Measurements from ENCODE around the gene ZNF157. TPM values are rescaled to one million over a fixed set of nuclear protein-coding genes. Genes with fewer than 3 reads are reported as not detected.

Gene ZNF157
- total RNA-seq, 1 donor from 2014 or later: not detected

DNA sequence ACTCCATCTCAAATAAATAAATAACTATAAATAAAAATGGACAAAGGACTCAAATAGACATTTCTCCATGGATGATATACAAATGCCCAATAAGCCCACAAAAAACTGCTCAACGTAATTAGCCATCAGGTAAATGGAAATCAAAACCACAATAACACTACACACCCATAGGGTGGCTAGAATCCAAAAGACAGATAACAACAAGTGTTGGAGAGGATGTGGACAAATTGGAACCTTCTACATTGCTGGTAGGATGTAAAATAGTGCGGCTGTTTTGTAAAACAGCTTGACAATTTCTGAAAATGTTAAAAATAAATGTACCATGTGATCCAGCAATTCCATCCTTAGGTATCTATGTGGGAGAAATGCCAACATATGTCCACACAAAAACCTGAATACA, 52.1 kb downstream of the ZNF157 start:
- no peak for ATAC-seq (ENCODE audit: poor library complexity)
- no peak for DNase-seq
- intact Hi-C loops (cut with DNase I): no loop called here

DNA sequence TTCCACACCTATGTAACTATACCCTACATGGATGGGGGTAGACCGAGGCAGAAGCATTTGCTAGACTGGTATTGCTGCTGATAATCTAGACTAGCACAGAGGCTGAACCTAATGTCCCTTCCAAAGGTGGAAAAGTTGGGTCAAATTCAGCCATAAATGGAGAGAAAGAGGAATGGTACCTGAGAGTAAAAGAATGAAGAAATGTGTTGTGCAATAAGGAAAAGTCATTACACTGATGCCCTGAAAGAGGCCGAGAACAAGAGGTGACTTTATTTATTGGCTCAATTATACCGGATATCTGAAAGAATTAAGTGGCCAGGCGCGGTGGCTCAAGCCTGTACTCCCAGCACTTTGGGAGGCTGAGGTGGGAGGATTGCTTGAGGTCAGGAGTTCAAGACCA, 60.5 kb downstream of the ZNF157 start:
- intact Hi-C loops (cut with DNase I): no loop called here
- no peak for DNase-seq
- ATAC-seq (ENCODE audit: poor library complexity): no peak

DNA sequence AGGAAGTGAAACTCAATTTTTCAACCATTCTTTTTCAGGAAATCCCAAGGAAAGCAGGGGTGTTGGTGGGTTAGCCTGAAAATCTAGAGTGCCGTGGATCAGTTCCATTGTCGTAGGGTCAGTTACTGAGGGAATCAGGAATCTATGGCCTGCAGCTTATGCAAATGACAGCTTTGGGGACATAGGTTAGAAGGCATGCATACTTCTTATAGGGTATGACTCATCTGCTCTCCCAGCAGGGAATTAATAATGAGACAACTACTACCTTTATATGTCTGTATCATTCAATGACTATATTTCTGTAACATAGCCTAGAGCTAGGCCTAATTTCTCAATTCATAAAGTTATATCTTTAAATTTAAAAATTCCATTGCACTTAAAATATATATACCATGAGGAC, 76.1 kb downstream of the ZNF157 start:
- DNase-seq: no peak
- intact Hi-C loops (cut with DNase I): no loop called here
- ATAC-seq (ENCODE audit: poor library complexity): no peak

DNA sequence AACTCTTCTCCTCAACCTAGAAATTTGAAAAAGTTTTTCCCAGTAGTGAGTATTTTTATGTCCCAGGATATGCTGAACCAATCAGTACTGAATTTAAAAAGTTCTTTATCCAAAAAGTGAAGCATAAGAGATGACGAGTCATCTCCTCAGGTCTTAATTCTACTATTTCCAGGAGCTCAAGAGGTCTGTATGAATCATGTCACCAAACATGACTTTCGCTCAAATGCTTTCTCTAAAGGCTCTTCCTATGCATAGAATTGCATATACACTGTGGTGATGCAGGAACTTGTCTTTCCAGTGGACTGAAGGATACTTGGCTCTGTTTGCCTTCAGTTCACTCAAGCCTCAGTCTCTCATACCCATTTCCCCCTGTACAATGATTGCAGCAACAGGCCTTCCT, 76.6 kb downstream of the ZNF157 start:
- ATAC-seq (ENCODE audit: poor library complexity): no peak
- no peak for DNase-seq
- intact Hi-C loops (cut with DNase I): no loop called here

DNA sequence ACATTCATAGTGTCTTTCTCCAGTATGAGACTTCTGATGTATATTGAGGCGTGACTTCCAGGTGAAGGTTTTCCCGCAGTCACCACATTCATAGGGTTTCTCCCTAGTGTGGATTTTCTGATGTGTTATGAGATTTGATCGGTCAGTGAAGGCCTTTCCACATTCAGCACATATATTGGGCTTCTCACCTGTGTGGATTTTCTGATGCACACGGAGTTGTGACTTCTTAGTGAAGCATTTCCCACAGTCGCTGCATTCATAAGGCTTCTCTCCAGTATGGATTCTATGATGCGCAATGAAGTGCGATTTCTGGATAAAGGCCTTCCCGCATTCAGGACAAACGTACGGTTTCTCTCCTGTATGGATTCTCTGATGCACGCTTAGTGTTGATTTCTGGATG, 77.2 kb downstream of the ZNF157 start:
- no peak for DNase-seq
- intact Hi-C loops (cut with DNase I): no loop called here
- ATAC-seq (ENCODE audit: poor library complexity): no peak

DNA sequence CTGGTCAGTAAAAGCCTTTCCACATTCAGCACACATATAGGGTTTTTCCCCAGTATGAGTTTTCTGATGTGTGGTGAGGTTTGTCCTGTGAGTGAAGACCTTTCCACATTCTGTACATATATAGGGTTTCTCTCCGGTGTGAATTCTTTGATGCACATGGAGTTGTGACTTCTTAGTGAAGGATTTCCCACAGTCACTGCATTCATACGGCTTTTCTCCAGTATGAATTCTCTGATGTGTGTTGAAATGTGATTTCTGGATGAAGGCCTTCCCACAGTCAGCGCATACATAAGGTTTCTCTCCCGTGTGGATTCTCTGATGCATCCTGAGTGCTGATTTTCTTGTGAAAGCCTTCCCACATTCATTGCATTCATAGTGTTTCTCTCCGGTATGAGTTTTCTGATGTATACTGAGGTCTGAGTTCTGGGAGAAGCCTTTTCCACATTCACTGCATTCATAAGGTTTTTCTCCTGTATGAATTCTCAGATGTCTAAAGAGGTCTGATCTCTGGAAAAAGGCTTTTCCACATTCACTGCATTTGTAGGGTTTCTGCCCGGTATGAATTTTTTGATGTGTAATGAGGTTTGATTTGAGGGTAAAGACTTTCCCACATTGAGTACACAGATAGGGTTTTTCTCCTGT, 77.9 kb downstream of the ZNF157 start:
- ATAC-seq (ENCODE audit: poor library complexity) (no peak), DNase-seq (no peak)
- intact Hi-C loops (cut with DNase I): no loop called here

DNA sequence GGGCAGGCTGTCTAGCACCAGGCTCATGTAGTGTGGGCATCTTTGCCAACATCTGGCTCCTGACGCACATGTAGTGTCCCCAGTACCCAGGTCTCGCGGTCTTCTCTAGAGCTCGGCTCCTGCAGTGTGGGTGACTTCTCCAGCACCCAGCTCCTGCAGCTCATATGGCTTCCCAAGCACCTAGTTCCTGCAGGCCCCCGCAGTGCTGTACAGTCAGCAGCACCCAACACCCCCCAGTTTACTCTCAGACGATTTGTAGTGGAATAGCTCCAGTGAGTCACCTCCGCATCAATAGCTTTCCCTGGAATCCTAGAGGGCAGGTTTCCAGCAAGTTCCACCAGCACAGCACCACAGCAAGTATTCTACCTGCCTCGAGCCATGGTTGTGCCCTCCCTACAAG, 81.7 kb downstream of the ZNF157 start:
- no peak for ATAC-seq (ENCODE audit: poor library complexity)
- DNase-seq: no peak

DNA sequence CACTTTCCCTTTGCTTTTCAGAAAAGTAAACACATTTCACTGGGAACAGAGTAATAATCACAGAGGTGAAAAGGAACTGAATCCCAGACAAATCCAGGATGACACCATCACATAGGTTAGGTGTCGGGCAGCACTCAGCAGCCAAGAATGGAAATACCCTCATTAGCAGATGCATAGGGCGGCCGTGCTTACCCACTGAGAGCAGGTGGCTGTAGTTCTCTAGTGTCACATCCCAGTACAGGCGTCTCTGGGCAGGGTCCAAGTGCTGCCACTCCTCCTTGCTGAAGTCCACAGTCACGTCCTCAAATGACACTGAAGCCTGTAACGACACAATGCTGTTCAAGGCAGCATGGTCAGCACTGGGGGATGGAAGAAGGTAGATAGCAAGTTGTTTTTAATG, 85.7 kb downstream of the ZNF157 start:
- DNase-seq (peak; percentile 44), ATAC-seq (ENCODE audit: poor library complexity) (peak; percentile 69)
- intact Hi-C loops (cut with DNase I): no loop called here

More for the DNA sequence above, 81.7 kb downstream of the ZNF157 start:
- intact Hi-C loops (cut with DNase I): no loop called here

DNA sequence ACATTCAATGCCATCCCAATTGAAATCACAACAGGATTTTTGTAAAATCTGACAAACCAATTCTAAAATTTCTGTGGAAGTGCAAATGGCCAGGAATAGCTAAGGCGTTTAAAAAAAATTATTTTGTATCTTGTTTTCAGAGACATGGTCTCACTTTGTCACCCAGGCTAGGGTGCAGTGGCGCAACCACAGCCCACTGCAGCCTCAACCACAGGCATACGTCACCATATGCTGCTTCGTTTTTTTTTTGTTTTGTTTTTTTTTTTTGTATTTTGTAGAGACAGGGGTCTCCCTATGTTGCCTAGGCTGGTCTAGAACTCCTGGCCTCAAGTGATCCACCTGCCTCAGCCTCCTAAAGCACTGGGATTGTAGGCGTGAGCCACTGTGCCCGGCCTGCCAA, 88.2 kb downstream of the ZNF157 start:
- intact Hi-C loops (cut with DNase I): no loop called here
- DNase-seq: no peak
- no peak for ATAC-seq (ENCODE audit: poor library complexity)

DNA sequence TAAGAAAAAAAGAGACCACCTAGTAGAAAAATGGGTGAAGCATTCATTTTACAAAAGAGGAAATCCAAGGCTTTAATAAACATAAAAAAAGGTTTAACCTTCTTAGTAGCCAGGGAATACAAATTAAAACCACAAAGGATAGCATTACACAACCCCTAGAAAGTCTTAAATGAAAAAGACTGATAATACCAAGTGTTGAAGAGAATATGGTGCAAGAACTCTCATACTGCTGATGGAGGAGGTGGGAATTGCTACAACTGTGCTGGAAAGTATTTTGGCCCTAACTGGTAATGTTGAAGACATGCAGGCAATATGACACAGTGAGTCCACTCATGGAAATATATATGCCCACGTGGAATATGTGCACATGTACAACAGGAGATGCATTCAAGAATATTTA, 90.2 kb downstream of the ZNF157 start:
- intact Hi-C loops (cut with DNase I): no loop called here
- ATAC-seq (ENCODE audit: poor library complexity) (no peak), DNase-seq (no peak)

Other genes with a start within 250 kb of the ZNF157 start
- 196 TPM for gene NDUFB11, start 225.9 kb upstream of the ZNF157 start, total RNA-seq
- gene RBM10, start 225.4 kb upstream of the ZNF157 start, total RNA-seq: 27.4 TPM
- gene UBA1, start 176.7 kb upstream of the ZNF157 start, total RNA-seq: 89.8 TPM
- gene CDK16, start 151.9 kb upstream of the ZNF157 start, total RNA-seq: 128 TPM
- 31.7 TPM for gene USP11, start 137.6 kb upstream of the ZNF157 start, total RNA-seq
- gene ZNF41, start 112.6 kb downstream of the ZNF157 start, total RNA-seq: 12.8 TPM
- gene ARAF, start 190.6 kb downstream of the ZNF157 start, total RNA-seq: 65.7 TPM
- gene TIMP1, start 211.9 kb downstream of the ZNF157 start, total RNA-seq: 62.7 TPM
- gene SYN1, start 249.3 kb downstream of the ZNF157 start, total RNA-seq: 10.9 TPM

Data from Right ventricle myocardium superior (tissue), 1 donor.